CD4-positive, alpha-beta T cell treated with Interleukin-4 for 1 hour (primary cell): ENCODE measurements around the gene LCTL.
"Not testable (repeated sequence)": the region's sequence is repeated elsewhere in the genome, so short reads cannot be mapped to it uniquely, and the experiment has no call there.

ENCODE experiments used
- DNase-seq, 2 donors: peaks; one replicate each; pipeline ENCODE4 v3.0.0-alpha.2; 2020 to 2022

LCTL gene

GRCh38 chr15:66591322-66591862, 25.6 kb upstream of the LCTL start:
- no peak for DNase-seq

DNA sequence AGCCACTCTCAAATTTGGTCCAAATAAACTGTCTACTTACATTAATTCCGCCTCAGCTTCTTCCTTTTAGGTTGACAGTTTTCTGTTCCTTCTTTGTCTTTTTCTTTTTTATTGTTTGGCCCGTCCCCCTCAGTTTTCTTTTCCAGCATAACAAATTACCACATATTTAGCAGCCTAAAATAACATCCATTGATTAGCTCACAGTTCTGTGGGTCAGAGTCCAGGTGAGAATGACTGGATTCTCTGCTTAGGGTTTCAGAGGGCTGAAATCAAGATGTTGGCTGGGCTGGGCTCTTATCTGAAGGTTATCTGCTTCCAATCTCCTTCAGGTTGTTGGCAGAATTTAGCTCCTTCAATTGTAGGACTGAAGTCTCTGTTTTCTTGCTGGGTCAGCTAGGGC, 24.6 kb upstream of the LCTL start:
- no peak for DNase-seq

GRCh38 chr15:66589429-66589828, 23.6 kb upstream of the LCTL start:
- not testable (repeated sequence) for DNase-seq

DNA sequence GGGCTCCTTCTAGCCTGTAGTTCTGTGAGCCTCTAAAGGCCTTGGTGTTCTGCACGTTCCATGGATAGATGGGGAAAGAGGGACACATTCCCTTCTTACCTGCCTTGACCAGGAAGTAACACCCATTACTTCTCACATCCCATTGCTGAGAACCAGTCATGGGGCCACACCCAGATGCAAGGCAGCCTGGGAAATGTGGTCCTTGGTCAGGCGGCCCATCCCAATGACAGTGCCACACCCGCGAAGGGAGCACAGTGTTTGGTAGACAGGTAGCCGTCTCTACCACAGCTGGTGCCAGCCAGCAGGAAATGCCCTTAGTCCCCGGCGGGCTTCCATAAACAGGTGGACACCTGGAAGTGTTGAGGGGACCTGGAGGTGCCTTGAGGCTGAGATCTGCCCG, 23.2 kb upstream of the LCTL start:
- no peak for DNase-seq

- DNase-seq = no peak
Observed at GRCh38 chr15:66588537-66588936, 22.7 kb upstream of the LCTL start.

DNA sequence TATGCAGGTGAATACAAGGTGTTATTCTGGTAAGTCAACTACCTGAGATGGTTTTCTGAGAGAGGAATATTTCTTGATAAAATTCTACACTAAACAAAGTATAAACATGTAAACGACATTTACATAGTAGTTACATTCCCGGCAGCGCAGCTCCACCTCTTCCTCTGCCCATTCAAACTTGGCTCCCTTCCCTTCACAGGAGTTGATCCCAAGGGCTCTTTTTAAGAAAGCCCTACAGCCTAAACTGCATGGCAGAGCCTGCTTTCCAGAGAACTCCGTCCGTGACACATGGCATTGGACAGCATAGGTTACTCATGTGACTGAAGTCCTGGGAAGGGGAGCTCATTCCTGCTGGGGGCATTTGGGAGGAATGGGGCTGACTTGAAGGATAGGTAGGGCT, 22.0 kb upstream of the LCTL start:
- DNase-seq = no peak

DNA sequence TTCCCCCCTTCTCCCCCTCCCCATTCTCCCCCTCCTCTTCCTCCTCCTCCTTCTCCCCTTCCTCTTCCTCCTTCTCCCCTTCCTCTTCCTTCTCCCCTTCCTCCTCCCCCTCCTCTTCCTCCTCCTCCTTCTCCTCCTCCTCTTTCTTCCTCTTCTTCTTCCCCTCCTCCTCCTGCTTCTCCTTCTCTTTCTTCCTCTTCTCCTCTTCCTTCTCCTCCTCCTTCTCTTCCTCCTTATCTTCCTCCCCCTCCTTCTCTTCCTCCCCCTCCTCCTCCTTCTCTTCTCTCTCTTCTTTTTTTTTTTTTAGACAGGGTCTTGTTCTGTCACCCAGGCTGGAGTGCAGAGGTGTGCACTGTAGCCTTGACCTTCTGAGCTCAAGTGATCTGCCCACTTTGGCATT, 21.2 kb upstream of the LCTL start:
- DNase-seq = no peak

- no peak for DNase-seq
Observed at GRCh38 chr15:66586155-66586976, 20.6 kb upstream of the LCTL start.

DNA sequence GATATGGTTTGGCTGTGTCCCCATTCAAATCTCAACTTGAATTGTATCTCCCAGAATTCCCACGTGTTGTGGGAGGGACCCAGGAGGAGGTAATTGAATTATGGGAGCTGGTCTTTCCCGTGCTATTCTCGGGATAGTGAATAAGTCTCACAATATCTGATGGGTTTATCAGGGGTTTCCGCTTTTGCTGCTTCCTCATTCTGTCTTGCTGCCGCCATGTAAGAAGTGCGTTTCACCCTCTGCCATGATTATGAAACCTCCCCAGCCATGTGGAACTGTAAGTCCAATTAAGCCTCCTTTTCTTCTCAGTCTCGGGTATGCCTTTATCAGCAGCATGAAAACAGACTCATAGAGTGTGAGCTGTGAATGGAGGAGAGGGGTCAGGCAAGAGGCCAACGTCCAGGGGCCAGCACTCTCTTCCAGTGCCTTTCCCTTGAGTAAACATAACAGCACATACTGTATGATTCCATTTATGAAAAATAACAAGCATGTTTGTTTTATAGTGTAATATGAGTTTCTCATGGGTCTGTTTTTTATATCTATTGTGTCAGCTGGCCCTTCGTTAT, 16.3 kb upstream of the LCTL start:
- no peak for DNase-seq

- DNase-seq = no peak
Observed at GRCh38 chr15:66580643-66581042, 14.8 kb upstream of the LCTL start.

DNA sequence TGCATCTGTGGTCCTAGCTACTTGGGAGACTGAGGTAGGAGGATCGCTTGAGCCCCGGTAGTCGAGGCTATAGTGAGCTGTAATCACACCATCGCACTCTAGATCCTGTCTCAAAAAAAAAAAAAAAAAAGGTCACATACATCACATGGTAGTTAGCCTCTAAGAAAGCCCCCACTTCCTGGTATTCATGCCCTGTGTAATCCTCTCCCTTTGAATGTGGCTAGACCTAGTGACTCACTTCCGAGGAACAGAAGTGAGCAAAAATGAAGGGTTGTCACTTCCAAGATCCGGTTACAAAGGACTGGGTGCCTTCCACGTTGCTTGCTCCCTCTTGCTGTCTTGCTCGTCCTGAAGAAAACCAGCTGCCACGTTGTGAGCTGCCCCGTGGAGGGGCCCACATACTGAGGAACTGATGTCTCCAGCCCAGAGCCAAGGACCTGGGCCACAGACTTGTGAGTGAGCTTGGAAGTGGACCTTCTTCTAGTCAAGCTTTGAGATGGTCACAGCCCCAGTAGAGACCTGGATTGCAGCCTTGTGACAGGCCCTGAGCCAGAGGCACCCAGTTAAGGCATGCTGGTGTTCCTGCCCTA, 12.6 kb upstream of the LCTL start:
- DNase-seq = peak in 1 of 2 donors; percentile 13

DNA sequence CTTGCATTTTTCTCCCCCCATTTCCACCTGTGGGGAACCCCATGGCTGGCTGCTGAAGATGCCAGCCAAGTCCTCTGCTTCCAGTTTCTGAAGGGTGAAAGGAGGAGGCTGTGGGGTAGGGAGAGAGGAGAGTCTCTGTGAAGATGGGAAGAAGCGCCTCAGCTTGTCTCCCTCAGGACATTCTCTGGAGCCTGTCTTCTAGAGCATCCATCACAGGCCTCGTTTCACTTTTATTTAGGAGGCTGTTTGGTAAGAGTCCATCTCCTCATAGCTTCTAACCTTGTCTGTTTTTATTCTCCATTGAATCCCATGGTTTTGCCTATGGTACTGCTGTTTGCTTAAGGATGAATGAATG, 8.8 kb upstream of the LCTL start:
- no peak for DNase-seq

- no peak for DNase-seq
Observed at GRCh38 chr15:66573719-66574595, 8.2 kb upstream of the LCTL start.

- no peak for DNase-seq
Observed at GRCh38 chr15:66573348-66573718, 7.5 kb upstream of the LCTL start.

- DNase-seq = no peak
Observed at GRCh38 chr15:66572146-66572545, 6.3 kb upstream of the LCTL start.

GRCh38 chr15:66570842-66571478, 5.2 kb upstream of the LCTL start:
- DNase-seq = no peak

- no peak for DNase-seq
Observed at GRCh38 chr15:66570327-66570726, 4.5 kb upstream of the LCTL start.

GRCh38 chr15:66569461-66570137, 3.8 kb upstream of the LCTL start:
- DNase-seq = no peak

DNA sequence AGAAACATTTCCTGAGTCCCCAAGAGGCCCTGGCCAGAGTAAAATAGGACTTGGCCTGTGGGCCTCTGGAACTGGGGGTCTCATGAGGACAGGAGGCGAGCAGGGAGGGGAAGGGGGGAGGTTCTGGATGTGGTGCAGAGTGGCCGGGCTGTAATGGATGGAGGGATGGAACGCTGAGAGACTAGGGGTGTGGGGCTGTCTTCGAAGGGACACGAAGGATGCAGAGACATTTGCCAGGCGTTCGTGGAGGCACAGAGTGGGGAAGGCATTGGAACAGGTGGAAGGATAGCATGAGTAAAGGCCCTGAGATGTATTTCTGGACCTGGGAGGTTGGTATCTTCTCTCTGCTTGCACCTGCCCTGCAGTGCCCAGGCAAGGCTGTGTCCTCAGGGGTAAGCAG, 2.1 kb upstream of the LCTL start:
- DNase-seq = no peak

DNA sequence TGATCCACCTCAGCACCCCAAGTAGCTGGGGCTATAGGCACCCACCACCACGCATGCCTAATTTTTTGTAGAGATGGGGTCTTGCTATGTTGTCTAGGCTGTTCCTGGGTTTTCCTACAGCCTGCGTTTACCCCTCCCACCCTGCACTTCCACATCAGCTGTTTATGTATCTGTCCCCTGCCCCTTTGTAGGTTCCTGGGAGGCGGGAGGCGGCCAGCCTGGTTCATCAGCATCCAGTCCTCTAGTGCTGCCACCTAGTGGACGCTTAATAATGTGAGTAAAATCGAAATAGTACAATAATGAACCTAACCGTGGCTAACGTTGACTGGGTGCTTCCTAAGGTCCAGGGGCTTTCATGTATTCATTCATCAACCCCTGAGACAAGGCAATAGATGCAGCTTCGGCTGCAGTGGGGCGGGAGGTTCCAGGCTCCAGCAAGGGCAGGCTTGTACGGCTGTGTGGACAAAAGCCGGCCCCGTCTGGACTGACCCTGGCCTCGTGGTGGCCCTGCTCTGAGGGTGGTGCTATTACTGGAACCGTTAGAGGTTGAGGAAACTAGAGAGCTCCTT, 1.2 kb upstream of the LCTL start:
- DNase-seq = peak; percentile 45 to 64

DNA sequence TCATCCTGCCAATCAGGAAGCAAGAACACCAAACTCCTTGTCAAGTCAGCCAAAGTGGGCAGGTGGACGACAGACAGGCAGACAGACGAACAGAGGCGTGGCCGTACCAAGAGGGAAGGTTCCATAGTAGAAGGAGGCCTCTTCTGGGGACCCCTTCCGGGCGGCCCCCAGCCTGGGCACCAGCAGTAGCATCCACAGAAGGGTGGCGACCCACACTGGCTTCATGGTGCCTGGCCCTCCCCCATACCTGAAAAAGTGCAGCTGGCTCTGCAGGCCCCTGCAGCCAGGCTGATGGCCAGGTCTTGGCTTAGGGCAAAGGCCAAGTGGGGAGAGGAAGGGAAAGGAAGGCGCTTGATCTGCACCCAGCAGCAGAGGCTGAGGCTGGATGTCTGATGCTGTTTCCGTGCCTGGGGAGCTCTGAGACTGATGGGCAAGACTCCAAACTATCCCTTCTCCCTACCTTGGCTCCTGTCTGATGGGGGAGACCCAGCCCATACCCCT, 607 bp downstream of the LCTL start:
- no peak for DNase-seq
